Suprapubic skin (tissue), 3 donors: ENCODE results near the gene WIPF3.

Experiments used
- POLR2AphosphoS5 ChIP-seq, 3 donors: sonication (generic); formaldehyde crosslinking; IDR thresholded peaks; one replicate each; pipeline ENCODE4 v1.6.1; 2017; ENCODE audit warnings: antibody characterized with exemption in 3 of 3
- TF ChIP-seq, protein P1 (sequence below), 2 donors: fragments of 200-600 bp in 1 of 2; fragments of 450-650 bp in 1 of 2; sonication (generic) in 1 of 2; IDR thresholded peaks; one replicate each; pipeline ENCODE4 v1.5.1; 2016 to 2019; ENCODE audit warnings: antibody characterized with exemption in 2 of 2, mild to moderate bottlenecking in 1 of 2, moderate library complexity in 1 of 2

DNA sequence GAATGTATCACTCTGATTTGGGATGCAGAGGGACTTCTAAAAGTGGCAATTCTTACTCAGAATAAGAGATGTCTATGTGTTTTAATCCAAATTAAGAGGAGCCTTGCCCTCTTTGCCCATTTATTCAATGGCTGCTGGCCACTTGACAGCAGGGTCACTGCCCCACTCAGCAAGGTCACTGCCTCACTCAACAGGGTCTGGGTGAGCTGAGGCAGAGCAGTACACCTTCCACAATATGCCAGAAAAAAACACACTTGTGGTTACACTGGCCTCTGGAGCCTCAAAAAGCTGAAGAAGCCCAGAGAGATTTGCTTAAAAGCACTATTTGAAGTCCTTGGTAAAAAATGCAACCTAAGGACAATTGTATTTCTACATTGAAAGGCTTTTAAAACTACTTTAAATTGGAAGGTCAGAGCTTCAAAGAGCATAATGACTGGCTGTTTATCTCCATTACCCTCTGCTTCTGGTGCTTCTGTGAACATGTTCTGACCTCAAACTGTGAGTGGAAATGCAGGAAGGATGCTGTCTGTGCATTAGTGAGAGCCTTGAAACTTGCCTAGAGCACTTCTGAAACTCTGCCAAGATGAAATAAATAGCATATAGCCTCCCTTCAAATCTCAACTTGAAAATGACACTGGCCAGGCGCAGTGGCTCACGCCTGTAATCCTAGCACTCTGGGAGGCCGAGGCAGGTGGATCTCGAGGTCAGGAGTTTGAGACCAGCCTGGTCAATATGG is 35.1 kb upstream of the WIPF3 start:
- TF ChIP-seq, protein P1, sequence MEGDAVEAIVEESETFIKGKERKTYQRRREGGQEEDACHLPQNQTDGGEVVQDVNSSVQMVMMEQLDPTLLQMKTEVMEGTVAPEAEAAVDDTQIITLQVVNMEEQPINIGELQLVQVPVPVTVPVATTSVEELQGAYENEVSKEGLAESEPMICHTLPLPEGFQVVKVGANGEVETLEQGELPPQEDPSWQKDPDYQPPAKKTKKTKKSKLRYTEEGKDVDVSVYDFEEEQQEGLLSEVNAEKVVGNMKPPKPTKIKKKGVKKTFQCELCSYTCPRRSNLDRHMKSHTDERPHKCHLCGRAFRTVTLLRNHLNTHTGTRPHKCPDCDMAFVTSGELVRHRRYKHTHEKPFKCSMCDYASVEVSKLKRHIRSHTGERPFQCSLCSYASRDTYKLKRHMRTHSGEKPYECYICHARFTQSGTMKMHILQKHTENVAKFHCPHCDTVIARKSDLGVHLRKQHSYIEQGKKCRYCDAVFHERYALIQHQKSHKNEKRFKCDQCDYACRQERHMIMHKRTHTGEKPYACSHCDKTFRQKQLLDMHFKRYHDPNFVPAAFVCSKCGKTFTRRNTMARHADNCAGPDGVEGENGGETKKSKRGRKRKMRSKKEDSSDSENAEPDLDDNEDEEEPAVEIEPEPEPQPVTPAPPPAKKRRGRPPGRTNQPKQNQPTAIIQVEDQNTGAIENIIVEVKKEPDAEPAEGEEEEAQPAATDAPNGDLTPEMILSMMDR (IDR thresholded peaks at IDR 0.05), result no peak
- no peak for TF ChIP-seq POLR2AphosphoS5 (IDR thresholded peaks at IDR 0.05)
